NCI-H1105 treated with DMSO at 0.1 percent for 48 hours (cell line): Measurements from ENCODE around the gene TNNT3.

ENCODE experiments used
- DNase-seq: peaks from one replicate; lab custom pipeline; 2025; lab: John Stamatoyannopoulos, UW

The TNNT3 gene

DNA sequence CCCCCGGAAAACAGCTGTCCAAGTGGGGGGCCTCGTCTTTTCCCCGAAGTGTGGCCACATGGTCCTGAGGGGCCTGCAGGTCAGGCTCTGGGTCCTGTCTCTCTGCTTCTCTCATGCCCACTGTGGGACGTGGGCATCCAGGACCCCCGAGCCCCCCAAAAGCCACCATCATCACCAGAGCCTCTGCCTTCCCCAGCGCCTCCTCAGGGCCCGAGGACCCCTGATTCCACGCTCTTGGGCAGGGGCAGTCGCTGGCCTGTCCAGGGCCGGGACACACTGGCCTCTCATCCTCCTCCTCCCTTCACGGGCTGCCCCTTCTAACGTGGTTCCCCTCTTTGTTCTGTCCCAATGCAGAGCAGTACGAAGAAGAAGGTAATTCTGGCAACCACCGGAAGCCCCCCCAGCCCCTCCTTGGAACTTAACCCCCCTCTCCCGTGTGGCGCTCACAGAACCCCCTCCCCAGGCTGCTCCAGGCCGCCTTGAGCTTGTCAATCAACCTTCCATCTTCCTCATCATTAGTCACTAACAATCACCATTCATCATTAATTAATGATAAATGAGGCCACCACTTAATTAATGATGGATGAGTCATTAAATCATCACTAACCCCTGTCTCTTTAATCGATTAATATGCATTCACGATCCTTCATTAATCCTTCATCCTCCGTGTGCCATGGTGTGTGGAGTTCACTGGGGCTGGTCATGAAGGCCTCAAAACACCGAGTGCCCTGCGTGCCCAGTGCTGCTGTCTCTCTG, 3.9 kb downstream of the TNNT3 start:
- DNase-seq, result no peak

DNA sequence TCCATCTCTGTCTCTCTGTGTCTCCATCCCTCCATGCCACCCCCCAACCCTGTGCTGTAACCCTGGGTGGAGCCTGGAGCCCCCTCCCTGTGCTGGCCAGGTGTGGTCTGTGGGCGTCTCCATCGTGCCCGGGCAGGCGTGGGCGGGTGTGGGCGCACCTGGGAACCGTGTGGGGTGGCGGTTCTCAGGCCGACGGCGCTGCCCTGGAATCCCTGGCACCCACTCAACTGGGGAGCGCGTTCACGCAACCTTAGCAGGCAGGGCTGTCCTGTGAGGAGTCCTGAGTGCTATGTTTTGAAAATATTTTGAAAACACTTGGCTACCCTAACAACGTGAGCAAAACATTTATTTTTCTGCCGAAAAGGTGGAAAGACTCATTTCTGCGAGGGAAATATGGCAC, 4.7 kb downstream of the TNNT3 start:
- DNase-seq, result no peak

DNA sequence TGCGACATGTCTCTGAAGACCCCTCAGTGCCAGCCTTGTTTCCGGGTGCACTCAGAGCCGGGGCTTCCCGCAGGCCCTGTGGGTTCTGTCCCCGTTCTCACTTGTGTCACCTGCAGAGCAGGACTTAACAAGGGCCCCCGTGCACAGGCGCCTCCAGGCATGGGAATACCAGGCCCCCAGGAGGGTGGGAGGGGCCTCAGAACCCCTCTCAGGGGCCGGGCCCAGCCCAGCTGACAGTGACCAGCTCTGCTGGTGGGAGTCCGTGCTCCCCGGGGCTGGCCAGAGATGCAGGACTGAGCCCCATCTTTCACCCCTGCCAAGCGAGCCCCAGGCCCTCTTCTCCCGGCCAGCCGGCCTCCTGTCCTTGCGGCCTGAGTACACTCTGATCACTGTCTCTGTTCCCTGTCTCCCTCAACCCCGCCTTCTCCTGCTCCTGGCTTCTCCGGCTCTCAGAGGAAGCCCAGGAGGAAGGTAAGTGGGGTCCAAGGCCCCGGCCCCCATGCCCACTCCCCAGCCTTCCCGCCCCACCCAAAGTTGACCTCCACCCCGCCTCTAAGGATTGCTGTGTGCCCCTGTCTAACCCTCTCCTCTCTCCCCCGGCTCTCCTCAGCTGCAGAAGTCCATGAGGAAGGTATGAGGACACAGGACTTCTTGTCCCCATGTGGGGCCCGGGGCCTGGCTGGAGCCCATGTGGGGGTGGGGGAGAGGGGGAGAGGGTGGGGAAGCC, 5.3 kb downstream of the TNNT3 start:
- DNase-seq, result no peak

DNA sequence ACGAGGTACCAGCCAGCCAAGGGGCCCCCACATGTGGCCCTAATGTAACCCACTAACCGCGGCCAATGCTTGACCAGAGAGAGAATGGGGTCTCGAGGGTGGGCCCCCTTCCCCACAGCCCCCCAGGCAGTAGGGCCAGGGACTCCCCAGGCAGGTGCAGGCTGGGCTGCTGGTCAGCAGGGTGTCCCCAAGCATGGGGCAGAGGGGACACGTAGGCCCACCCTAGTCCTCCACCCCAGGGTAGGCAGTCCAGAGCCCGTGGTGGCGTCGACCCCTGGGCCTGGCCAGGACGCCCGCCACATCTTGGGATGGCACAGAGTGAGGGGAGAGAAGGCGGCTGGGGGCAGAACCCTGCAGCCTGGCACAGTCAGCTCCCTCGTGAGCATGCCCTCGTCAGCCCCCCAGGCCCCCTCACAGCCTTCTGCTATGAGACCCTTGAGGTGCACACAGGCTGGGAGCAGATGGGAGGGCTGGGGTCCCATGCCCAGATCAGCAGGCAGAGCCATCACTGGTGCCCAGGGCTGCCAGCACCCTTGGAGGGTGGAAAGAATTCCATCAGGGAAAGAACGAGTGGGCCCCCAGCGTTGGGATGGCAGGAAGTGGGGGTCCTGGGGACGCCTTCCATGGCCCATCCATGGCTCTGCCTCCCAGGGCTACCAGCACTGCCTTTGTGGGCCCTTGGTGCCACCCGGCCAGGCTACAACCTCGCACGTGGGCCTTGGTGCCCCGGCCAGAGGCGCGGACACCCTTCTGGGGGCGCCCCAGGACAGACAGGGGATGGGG, 6.1 kb downstream of the TNNT3 start:
- no peak for DNase-seq

DNA sequence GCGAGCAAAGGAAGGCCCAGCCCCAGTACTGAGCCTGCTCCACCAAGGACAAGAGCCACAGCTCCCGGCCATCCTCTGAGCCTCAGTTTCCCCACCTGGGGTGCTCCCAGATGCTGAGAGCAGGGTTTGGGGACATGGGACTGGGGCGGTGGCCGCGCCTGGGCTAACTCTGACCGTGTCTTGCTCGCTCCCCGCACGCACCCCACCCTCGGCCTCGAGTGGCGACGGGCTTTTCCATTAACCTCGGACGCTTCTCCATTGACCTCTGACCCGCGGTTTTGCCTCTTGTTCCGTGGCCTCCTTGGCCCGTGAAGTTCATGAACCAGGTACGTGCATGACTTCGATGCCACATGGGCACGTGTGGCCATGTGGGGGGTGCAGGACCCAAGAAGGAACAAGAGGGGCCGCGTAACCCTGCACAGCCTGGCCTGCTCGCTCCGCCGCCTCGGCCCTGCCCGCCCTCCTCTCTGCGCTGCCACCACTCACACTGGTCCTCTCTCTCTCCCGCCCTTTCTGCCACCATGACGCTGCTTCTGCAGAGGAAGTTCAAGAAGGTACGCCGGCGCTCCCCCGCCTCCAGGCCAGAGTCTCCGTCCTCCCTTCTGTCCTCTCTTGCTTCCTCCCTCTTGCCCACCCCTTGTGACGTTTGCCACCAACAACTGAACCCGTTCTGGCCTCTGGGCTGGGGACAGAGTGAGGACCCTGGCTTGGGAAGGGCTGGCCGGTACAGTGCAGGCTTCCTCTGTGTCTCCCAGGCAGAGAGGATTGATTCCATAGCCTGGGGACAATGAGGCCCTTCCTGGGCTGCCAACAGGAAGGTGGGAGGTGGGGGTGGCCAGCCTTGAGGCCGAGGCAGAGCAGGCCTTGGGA, 6.9 kb downstream of the TNNT3 start:
- DNase-seq, result no peak

DNA sequence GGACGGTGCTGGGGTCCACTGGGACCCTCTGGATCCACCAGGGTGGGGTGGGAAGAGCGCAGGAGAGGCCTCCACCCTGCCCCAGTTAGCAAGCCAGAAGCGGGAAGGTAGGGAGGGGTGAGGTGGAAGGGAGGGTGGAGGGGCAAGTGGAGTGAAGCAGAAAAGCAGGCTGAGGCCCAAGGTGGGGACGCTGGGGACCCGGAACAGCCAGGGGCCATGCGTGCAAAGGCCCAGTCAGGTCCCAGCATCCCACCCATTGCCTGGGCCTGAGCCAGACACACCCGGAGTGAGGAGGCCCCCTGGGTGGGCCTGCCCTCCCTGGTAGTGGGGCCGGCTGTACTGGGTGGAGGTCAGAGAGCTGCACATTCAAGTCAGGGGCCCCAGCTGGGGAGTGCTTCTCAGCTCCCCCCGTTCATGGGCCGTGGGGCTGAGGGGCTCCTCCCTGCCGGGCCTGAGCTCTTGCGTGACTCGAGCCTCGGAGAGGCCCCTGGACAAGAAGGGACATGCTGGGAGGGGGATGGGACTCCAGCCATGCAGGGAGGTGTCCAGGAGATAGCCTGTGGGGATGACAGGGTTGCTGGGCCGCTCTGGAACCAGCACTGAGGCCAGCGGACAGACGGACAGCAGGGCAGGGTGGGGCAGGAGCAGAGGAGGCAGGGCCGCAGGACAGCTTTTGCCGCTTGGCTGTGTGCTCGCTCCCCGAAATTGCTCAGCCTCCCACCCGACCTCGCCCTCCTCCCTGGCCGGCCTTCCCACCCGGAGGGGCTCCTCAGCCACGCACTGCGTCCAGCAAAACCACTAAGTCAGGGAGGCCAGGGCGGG, 7.7 kb downstream of the TNNT3 start:
- DNase-seq, result no peak

DNA sequence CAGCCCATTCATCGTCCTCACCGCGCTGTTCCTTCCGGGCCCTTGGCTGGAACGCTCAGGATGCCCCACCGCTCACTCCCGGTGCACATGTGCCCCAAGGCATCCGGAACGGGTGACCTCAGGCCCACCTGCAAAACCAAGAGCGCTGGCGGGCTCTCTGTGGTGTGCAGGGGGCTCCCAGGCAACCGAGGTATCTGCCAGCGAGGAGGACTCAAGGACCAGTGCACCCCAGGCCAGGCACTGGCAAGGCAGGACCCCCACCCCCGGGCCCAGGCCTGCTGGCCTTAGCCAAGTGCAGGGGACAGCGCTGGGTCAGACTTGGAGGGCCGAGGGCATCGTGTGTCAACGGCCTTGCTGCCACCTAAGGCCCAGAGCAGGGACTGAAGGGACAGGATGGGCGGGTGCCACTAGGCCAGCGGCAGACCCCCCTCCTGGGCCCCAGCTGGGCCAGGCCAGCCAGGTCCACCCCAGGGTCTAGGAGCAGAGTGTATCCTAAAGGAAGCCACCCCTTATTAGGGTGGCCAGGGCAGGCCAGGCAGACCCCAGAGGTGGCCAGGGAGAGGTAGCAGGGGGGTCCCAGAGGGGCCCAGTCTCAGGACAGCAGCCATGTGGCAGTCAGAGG, 8.5 kb downstream of the TNNT3 start:
- DNase-seq, result no peak

DNA sequence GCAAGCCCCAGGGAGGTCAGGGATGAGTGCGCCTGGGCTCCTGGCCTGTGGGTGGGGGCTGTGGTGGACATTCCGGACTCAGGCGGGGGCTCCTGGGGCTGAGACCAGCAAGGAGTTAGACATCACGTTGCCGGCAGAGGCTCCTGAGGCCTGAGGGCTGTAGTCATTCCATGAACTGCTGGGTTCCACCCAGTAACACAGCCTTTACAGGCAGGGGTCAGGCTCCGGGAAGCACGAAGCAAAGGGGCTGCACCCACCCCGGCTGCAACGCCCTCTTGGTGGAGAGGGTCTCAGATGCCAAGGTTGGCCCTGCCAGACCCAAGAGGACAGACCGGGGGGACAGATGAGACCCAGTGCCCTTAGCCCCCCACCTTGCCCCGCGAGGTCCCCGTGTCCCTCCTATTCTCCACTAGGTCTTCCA, 9.0 kb downstream of the TNNT3 start:
- no peak for DNase-seq

DNA sequence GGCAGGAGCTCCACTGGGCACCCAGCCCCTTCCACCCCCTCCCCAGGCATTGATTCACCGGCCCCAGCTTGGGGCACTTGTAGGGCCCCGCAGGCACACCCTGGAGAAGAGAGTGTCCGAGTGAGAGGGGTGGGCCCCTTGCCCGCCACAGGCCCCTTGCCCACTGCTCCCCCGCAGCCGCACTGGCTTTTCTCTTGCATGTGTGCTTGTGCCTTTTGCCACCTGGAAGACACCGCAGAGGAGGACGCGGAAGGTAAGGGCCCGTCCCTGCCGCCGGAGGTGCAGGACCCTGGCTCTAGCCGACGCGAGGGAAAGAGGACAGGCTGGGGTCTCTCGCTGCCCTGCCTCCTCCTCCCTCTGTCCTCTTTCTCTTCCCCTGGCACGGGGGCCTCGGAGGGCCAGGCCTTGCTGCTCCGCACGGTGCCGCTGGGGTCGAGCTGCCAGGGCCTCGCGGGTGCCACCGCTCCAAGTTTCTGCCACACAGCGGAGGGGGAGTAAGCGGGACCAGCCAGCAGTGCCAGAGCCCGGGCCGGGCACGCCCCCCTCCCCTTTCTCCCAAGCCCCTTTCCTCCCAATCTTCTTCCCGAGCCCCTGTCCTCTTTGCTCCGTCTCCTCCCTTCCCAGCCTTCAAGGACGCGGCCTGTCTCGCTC, 9.5 kb downstream of the TNNT3 start:
- no peak for DNase-seq

DNA sequence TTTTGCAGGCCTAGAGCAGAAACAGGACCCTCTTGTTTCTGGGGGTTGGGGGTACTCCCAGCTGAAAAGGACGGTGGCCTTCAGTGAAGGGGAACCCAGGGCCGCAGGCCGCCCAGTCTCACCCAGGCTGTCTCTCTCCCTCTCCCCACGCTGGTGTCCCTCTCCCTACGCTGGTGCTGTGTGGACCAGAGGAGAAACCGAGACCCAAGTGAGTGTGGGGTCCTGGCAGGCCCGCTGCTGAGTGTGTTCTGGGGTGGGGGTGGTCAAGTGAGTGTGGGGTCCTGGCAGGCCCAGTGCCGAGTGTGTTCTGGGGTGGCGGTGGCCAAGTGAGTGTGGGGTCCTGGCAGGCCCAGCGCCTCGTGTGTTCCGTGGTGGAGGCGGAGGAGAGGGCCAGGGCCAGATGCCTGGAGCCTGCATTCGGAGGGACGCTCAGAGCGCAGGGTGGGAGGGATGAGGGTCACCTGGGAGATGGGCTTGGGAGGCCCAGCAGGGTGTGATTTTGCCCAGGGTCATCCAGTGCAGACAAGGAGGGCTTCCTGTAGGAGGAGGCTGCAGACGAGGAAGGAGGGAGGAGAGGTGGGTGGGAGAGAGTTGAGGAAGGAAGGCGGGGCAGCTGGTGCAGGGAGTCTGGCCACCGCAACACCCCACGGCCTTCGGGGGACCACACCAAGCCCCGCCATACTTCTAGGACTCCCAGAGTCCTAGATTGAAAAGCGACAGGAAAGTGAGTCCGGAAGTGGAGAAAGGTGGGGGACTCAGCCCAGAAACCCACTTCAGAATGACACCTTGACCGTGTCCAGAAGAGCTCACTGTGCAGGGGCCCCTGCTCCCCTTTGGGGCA, 10.3 kb downstream of the TNNT3 start:
- no peak for DNase-seq

DNA sequence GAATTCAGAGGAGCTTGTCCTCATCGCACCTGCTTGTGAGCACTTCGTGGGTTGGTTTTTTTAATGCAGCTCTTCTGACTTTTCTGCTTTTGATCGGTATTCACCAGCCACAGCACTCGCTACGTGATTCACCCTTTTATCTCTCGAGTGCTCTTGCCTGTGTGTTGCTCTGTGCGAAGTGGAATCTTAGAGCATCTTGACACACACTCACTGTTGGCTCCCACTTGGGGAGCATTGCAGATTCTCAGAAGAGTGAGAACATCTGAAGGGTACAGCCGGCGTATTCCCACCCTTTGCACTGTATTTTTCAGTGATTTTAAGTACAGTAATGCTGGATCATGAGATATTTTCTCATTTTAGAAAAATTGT, 10.9 kb downstream of the TNNT3 start:
- no peak for DNase-seq

DNA sequence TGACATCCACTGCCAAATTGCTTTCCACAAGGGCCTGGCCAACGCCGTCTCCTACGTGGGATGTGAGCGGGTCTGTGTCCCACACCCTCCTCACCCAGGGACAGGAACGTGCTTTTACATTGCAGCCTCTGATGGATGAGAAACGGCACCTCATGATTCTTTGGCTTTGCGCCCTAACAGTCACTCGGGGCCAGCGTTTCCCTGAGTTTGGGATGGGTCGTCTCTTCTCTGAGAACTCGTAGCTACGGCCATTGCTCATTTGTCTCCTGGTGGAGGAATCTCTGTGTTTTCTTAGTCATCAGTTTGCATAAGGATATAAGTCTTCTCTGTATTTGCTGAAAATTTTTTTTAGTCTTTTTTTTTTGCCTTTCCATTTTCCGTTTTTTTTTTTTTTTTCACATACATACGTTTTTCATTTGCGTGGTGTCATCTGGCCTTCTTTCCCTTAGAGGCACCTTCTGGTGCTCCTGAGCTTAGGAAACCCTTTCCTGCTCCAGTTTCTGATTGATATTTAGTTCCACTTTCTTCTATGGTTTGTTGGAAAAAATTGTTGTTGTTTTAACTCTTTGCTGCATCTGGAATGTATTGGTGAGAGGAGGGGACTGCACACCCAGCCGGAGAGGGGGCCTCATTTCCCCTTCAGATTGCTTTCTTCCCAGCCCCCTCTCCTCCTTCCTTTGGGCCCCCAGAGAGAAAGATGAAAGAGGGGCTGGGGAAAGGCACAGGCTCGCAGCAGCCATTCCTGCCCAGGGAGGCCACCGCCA, 12.0 kb downstream of the TNNT3 start:
- no peak for DNase-seq

DNA sequence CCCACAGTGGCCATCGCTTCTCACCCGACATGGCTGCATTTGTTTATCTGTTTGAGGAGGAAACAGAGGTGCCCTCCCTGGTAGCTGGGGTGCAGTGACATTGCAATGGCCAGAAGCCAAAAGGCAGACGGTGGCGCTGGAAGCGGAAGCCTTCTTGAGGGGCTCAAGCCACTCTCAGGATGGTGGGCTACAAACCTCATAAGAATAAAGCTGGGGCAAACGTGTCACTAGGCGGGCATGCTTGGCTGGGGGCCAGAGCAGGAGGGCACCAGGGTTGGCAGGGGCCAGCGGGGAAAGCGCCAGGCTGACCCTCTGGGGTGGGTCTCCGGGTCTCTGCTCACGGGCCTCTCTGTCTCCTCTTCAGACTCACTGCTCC, 12.6 kb downstream of the TNNT3 start:
- DNase-seq, result no peak

DNA sequence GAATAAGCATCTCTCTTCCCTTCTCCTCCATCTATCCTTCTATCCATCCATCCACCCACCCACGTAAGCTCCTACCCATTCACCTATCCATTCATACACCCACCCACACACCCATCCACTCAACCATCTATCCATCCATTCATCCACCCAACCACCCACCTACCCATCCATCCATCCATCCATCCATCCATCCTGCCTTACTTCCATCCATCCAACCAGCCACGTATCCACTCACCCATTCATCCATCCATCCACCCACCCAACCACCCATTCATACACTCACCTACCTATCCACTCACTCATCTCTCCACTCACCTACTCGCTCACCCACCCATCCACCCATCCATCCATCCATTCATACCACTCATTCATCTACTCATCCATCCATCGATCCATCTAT, 13.2 kb downstream of the TNNT3 start:
- DNase-seq, result no peak

DNA sequence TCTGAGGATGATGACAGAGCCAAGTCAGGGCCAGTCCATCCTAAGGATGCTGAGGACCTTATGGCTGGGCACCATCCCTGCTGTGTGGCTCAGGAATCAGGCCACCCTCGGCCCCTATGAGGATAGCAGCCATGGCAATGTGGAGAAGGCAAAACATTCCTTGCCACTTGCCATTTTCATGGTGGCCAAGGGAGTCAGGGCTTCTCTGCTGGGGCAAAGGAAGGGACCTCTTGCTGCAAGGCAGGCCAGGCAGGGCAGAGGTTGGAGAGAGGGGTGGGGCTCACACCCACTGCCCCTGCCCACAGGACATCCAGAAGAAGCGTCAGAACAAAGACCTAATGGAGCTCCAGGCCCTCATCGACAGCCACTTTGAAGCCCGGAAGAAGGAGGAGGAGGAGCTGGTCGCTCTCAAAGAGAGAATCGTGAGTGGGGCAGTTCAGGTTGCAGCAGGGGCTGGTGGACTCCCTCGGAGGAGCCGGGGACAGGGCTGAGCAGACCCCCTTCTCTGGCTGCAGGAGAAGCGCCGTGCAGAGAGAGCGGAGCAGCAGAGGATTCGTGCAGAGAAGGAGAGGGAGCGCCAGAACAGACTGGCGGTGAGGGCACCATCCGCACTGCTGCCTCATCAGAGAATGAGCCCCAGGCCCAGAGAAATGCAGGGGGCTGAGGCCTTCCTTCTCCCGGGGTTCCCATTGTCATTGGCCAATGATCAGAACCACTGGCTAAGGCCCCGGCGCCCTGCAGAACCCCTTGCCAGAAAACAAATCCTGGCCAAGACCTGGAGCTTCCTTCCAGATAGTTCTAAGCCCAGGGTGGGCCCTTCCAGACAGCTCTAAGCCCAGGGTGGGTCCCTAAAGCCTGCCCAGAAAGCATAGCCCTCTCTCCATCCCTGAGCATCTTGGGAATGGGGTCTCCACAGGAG, 14.2 kb downstream of the TNNT3 start:
- DNase-seq, result no peak

DNA sequence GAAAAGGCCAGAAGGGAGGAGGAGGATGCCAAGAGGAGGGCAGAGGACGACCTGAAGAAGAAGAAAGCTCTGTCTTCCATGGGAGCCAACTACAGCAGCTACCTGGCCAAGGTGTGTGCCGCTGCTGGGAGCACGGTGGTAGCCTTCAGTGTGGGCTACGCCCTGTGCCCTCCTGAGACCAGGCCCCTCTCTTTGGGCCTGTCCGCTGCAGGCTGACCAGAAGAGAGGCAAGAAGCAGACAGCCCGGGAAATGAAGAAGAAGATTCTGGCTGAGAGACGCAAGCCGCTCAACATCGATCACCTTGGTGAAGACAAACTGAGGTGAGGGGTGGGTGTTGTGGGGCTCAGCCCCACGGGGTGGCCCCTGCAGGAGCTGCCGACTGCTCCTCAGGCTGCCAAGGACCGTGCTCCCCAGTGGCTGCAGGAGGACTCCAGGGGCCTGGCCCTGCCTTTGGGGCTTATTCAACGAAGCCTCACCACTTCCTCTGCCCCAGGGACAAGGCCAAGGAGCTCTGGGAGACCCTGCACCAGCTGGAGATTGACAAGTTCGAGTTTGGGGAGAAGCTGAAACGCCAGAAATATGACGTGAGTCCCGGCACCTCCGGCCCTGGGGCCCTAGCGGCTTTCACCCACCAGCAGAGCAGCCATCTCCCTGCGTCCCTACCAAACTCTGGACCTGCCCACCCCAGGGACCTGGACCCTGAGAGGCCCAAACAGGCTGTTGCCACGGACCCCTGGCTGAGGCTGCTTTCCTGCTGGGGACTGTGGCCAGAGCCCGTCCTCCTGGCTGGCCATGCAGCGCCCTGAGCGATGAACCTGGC, 15.0 kb downstream of the TNNT3 start:
- no peak for DNase-seq
